A549 (cell line): ENCODE results near the gene TP73. TPM values are rescaled to one million over a fixed set of nuclear protein-coding genes. Genes with fewer than 3 reads are reported as not detected.

Source experiments
- ATAC-seq, 2 experiments: fragments of 200-7000 bp in 1 of 2; fragments of >200 bp in 1 of 2; cut with Nextera tagmentation in 1 of 2; cut with Tn5 transposase in 1 of 2; 3 replicates each; pipeline versions ENCODE4 v1.8.0 to v1.9.1; 2018 to 2020; ENCODE audit warnings: mild to moderate bottlenecking in 1 of 2, moderate library complexity in 1 of 2
- CTCF ChIA-PET: fragments of 300-600 bp; sonication (Branson Sonifier 250); formaldehyde crosslinking; extraction: SDS; loops from one replicate; lab custom pipeline; 2021; ENCODE audit warnings: antibody characterized with exemption, inconsistent platforms; lab: Yijun Ruan, JAX
- POLR2A ChIA-PET: fragments of 350-600 bp; formaldehyde crosslinking; extraction: SDS; loops from one replicate; lab custom pipeline; 2021; ENCODE audit warnings: antibody characterized with exemption, inconsistent platforms; lab: Yijun Ruan, JAX
- DNase-seq, 2 experiments: peaks; one replicate each; pipeline versions ENCODE4 v3.0.0 to v3.0.0-alpha.2; 2011 to 2016; ENCODE audit warnings: low read depth in 1 of 2, low spot score in 1 of 2
- FAIRE-seq: peaks from 2 replicates; lab custom pipeline; 2011; peaks lifted over from hg19 to GRCh38; lab: Jason Lieb, UNC
- H3K27ac ChIP-seq, 2 experiments: fragments of >200 bp; sonication (Bioruptor Twin); formaldehyde crosslinking; 3 replicates each; pipeline ENCODE4 v1.5.1; 2016 to 2017
- H3K4me1 ChIP-seq: fragments of >200 bp; sonication (Bioruptor Twin); formaldehyde crosslinking; 3 replicates; pipeline ENCODE4 v1.6.1; 2016
- H3K4me2 ChIP-seq: fragments of >200 bp; sonication (Bioruptor Twin); formaldehyde crosslinking; 3 replicates; pipeline ENCODE4 v1.6.1; 2016
- H3K4me3 ChIP-seq: fragments of >200 bp; sonication (Bioruptor Twin); formaldehyde crosslinking; 3 replicates; pipeline ENCODE4 v1.5.1; 2016
- H3K9me3 ChIP-seq: fragments of >200 bp; sonication (Bioruptor Twin); formaldehyde crosslinking; 3 replicates; pipeline ENCODE4 v1.6.1; 2016
- BHLHE40 ChIP-seq: IDR thresholded peaks from 2 replicates; pipeline ENCODE4 v1.6.1; 2012; ENCODE audit warnings: low read depth, low read length, inconsistent platforms
- CBX8 ChIP-seq: fragments of 200-600 bp; sonication (generic); IDR thresholded peaks from 2 replicates; pipeline ENCODE4 v1.6.1; 2016
- CEBPB ChIP-seq, 2 experiments: fragments of >200 bp in 1 of 2; sonication (Bioruptor Twin) in 1 of 2; formaldehyde crosslinking in 1 of 2; IDR thresholded peaks; 2 replicates each; pipeline ENCODE4 v1.6.1; 2012 to 2016
- CTCF ChIP-seq: fragments of >200 bp; sonication (Bioruptor Twin); formaldehyde crosslinking; IDR thresholded peaks from 3 replicates; pipeline ENCODE4 v1.5.1; 2016
- EHMT2 ChIP-seq: fragments of 200-600 bp; sonication (generic); IDR thresholded peaks from 2 replicates; pipeline ENCODE4 v1.6.1; 2016; ENCODE audit warnings: antibody characterized with exemption, low read depth, mild to moderate bottlenecking, moderate library complexity
- ELK1 ChIP-seq: fragments of 150-350 bp; IDR thresholded peaks from 2 replicates; pipeline ENCODE4 v1.6.1; 2014; ENCODE audit warnings: low read depth, mild to moderate bottlenecking, low read length
- EP300 ChIP-seq, 2 experiments: fragments of >200 bp; sonication (Bioruptor Twin); formaldehyde crosslinking; IDR thresholded peaks; 2 replicates in 1 of 2; 3 replicates in 1 of 2; pipeline ENCODE4 v1.6.1; 2016 to 2017
- FOSB ChIP-seq: fragments of 250-450 bp; sonication (Bioruptor Pico); IDR thresholded peaks from 2 replicates; pipeline ENCODE4 v1.5.0; 2020; ENCODE audit warnings: mild to moderate bottlenecking, moderate library complexity
- GATA3 ChIP-seq: IDR thresholded peaks from 2 replicates; pipeline ENCODE4 v1.6.1; 2012; ENCODE audit warnings: borderline replicate concordance
- HDAC2 ChIP-seq: fragments of 200-600 bp; sonication (generic); IDR thresholded peaks from 2 replicates; pipeline ENCODE4 v1.6.1; 2016
- HES2 ChIP-seq: fragments of >200 bp; sonication (Bioruptor Twin); formaldehyde crosslinking; IDR thresholded peaks from 2 replicates; pipeline ENCODE4 v1.6.1; 2016
- HOXB13 ChIP-seq: fragments of 250-450 bp; sonication (Bioruptor Pico); IDR thresholded peaks from 2 replicates; pipeline ENCODE4 v1.5.0; 2020; ENCODE audit warnings: low read depth, mild to moderate bottlenecking, moderate library complexity
- HOXB5 ChIP-seq: fragments of 250-450 bp; sonication (Bioruptor Pico); IDR thresholded peaks from 2 replicates; pipeline ENCODE4 v1.5.0; 2020; ENCODE audit warnings: mild to moderate bottlenecking, moderate library complexity
- KDM1A ChIP-seq: fragments of 200-600 bp; sonication (generic); IDR thresholded peaks from 2 replicates; pipeline ENCODE4 v1.6.1; 2016; ENCODE audit warnings: low read depth, mild to moderate bottlenecking
- KDM5A ChIP-seq: fragments of 200-600 bp; sonication (generic); IDR thresholded peaks from 2 replicates; pipeline ENCODE4 v1.6.1; 2016; ENCODE audit warnings: antibody characterized with exemption, mild to moderate bottlenecking
- MAZ ChIP-seq: fragments of 150-350 bp; IDR thresholded peaks from 2 replicates; pipeline ENCODE4 v1.6.1; 2014; ENCODE audit warnings: antibody characterized with exemption, low read depth, low read length, borderline replicate concordance
- MYC ChIP-seq: IDR thresholded peaks from 2 replicates; pipeline ENCODE4 v1.6.1; 2012; ENCODE audit warnings: mild to moderate bottlenecking, inconsistent platforms, low read length, improper control_type of control experiment, borderline replicate concordance
- NFE2L2 ChIP-seq: fragments of 150-350 bp; conservative IDR thresholded peaks from 2 replicates; pipeline ENCODE4 v1.6.1; 2014; ENCODE audit warnings: low read length
- NR3C1 ChIP-seq: fragments of >200 bp; sonication (Bioruptor Twin); formaldehyde crosslinking; IDR thresholded peaks from 3 replicates; pipeline ENCODE4 v1.6.1; 2017
- POLR2A ChIP-seq: IDR thresholded peaks from 2 replicates; pipeline ENCODE4 v1.6.1; 2012; ENCODE audit warnings: mild to moderate bottlenecking, low read length
- POLR2AphosphoS2 ChIP-seq: conservative IDR thresholded peaks from 2 replicates; pipeline ENCODE4 v1.6.1; 2012; ENCODE audit warnings: low read length, improper control_type of control experiment, inconsistent platforms
- RARB ChIP-seq: fragments of 250-450 bp; sonication (Bioruptor Pico); IDR thresholded peaks from 2 replicates; pipeline ENCODE4 v1.8.0; 2021; ENCODE audit warnings: mild to moderate bottlenecking, moderate library complexity
- RCOR1 ChIP-seq: fragments of 150-350 bp; IDR thresholded peaks from 2 replicates; pipeline ENCODE4 v1.6.1; 2014; ENCODE audit warnings: antibody characterized with exemption, low read length, low read depth
- SMC3 ChIP-seq: fragments of >200 bp; sonication (Bioruptor Twin); formaldehyde crosslinking; IDR thresholded peaks from 3 replicates; pipeline ENCODE4 v1.6.1; 2018; ENCODE audit warnings: inconsistent platforms
- SREBF2 ChIP-seq: fragments of 450-650 bp; IDR thresholded peaks from 2 replicates; pipeline ENCODE4 v1.6.1; 2014; ENCODE audit warnings: mild to moderate bottlenecking, moderate library complexity
- ZNF302 ChIP-seq: fragments of 250-450 bp; sonication (Bioruptor Pico); IDR thresholded peaks from 2 replicates; pipeline ENCODE4 v1.9.0; 2021; ENCODE audit warnings: inconsistent platforms, mild to moderate bottlenecking, moderate library complexity
- ZSCAN20 ChIP-seq: fragments of 250-450 bp; sonication (Bioruptor Pico); IDR thresholded peaks from 2 replicates; pipeline ENCODE4 v1.8.0; 2022; ENCODE audit warnings: mild to moderate bottlenecking, moderate library complexity
- WGBS: methylation state at CpG from one replicate; pipeline ENCODE4 v1.1.6; 2017; ENCODE audit errors: missing lambda C conversion rate; 5-methylcytosine and 5-hydroxymethylcytosine counted together
- polyA plus RNA-seq, 4 experiments: library from polyadenylated mRNA; depleted of rRNA in 3 of 4; stranded (reverse); fragments of >200 nt; fragmentation: RNase III in 1 of 4; extraction: RNeasy Plus Mini Kit Qiagen cat#74134 plus additional on column Dnase treatment in 1 of 4; gene quantifications; 2 replicates in 3 of 4; 3 replicates in 1 of 4; pipeline ENCODE4 v1.2.3, GENCODE V29; 2011 to 2017
- TF ChIP-seq, protein P1 (sequence below): fragments of >200 bp; sonication (Bioruptor Twin); formaldehyde crosslinking; IDR thresholded peaks from 3 replicates; pipeline ENCODE4 v1.6.1; 2016
- TF ChIP-seq, protein P2 (sequence below): IDR thresholded peaks from 2 replicates; pipeline ENCODE4 v1.6.1; 2012

Gene TP73
- polyA plus RNA-seq, 2 of the 4 experiments (the other 2 are of a cell fraction): 0.01 to 0.25 TPM

DNA sequence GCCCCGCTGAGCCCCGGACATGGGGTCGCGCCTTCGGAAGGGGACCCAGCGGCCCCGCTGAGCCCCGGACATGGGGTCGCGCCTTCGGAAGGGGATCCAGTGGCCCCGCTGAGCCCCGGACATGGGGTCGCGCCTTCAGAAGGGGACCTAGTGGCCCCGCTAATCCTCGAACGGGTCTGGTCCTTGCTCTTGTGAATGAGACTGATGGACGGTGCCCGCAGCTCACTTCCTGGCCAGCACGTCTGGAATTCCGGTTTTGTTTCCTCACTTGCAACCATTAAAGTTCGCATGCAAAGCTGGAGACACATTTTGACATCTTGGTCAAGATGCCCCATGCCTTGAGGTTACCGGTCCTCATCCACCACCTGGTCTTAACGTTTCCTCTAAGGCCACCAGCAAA, 8.0 kb upstream of the TP73 start (continued):
- no peak for TF ChIP-seq SMC3
- TF ChIP-seq CBX8: no peak
- TF ChIP-seq KDM1A: no peak
- TF ChIP-seq RARB (CRISPR knock-in tag): no peak
- no peak for TF ChIP-seq ZSCAN20
- TF ChIP-seq HES2: no peak
- no peak for TF ChIP-seq KDM5A

GRCh38 chr1:3645247-3645646, 7.1 kb upstream of the TP73 start:
- Histone ChIP-seq H3K4me3 (no peak overlapping the region), H3K9me3 (no peaks in the 10 kb centered on the region), H3K27ac (no peak overlapping the region), H3K4me1 (peaks cover 6% of the 10 kb centered on the region; the same call in 1 of the 3 replicates), H3K4me2 (no peak overlapping the region)
- WGBS: 96% methylated on average over 19 of the region's 43 CpGs
- TF ChIP-seq GATA3: no peak
- TF ChIP-seq HOXB13 (CRISPR knock-in tag): no peak
- no peak for TF ChIP-seq MYC
- ChIA-PET CTCF (interaction anchor here (1.2 kb wide), 2 partner anchors 79 to 192 kb away, joined by 3 read pairs; no protein-coding TSS in a partner anchor), POLR2A (no interaction called here)
- no peak for FAIRE-seq
- ATAC-seq: no peak
- DNase-seq: no peak

GRCh38 chr1:3645666-3646355, 6.5 kb upstream of the TP73 start:
- ATAC-seq: no peak
- POLR2A ChIA-PET: no interaction called here
- Histone ChIP-seq H3K4me3 (no peak overlapping the region), H3K27ac (no peak overlapping the region), H3K4me1 (peaks cover 6% of the 10 kb centered on the region; the same call in 1 of the 3 replicates), H3K9me3 (no peaks in the 10 kb centered on the region), H3K4me2 (no peak overlapping the region)
- 94% methylated on average over 27 of the region's 27 CpGs for WGBS
- CTCF ChIA-PET: interaction anchor here (1.0 to 1.2 kb wide), 3 partner anchors 31 to 193 kb away, joined by 3 read pairs; no protein-coding TSS in a partner anchor
- DNase-seq: no peak
- no peak for FAIRE-seq
- TF ChIP-seq, protein P1, sequence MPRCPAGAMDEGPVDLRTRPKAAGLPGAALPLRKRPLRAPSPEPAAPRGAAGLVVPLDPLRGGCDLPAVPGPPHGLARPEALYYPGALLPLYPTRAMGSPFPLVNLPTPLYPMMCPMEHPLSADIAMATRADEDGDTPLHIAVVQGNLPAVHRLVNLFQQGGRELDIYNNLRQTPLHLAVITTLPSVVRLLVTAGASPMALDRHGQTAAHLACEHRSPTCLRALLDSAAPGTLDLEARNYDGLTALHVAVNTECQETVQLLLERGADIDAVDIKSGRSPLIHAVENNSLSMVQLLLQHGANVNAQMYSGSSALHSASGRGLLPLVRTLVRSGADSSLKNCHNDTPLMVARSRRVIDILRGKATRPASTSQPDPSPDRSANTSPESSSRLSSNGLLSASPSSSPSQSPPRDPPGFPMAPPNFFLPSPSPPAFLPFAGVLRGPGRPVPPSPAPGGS: no peak
- no peak for TF ChIP-seq HDAC2
- no peak for TF ChIP-seq CBX8
- no peak for TF ChIP-seq BHLHE40
- no peak for TF ChIP-seq KDM1A
- TF ChIP-seq, protein P2, sequence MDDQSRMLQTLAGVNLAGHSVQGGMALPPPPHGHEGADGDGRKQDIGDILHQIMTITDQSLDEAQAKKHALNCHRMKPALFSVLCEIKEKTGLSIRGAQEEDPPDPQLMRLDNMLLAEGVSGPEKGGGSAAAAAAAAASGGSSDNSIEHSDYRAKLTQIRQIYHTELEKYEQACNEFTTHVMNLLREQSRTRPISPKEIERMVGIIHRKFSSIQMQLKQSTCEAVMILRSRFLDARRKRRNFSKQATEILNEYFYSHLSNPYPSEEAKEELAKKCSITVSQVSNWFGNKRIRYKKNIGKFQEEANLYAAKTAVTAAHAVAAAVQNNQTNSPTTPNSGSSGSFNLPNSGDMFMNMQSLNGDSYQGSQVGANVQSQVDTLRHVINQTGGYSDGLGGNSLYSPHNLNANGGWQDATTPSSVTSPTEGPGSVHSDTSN: no peak
- no peak for TF ChIP-seq RCOR1
- TF ChIP-seq CEBPB (IDR thresholded peaks at IDR 0.05): no peak
- no peak for TF ChIP-seq NR3C1
- no peak for TF ChIP-seq MAZ
- TF ChIP-seq POLR2A: no peak
- TF ChIP-seq GATA3: no peak

- Histone ChIP-seq H3K27ac (no peak overlapping the region), H3K4me3 (no peak overlapping the region), H3K4me1 (peaks cover 9% of the 10 kb centered on the region; the same call in 2 of the 3 replicates), H3K4me2 (no peak overlapping the region), H3K9me3 (no peaks in the 10 kb centered on the region)
- no peak for ATAC-seq
- POLR2A ChIA-PET: no interaction called here
- no peak for FAIRE-seq
- DNase-seq: no peak
- CTCF ChIA-PET: interaction anchor here (1.0 to 1.4 kb wide), 2 partner anchors 32 to 78 kb away, joined by 3 to 6 read pairs; no protein-coding TSS in a partner anchor
- WGBS: 85% methylated on average over 13 of the region's 20 CpGs
- no peak for TF ChIP-seq KDM5A
- TF ChIP-seq ZNF302 (CRISPR knock-in tag): no peak
- no peak for TF ChIP-seq RARB (CRISPR knock-in tag)
- no peak for TF ChIP-seq HOXB5 (CRISPR knock-in tag)
- no peak for TF ChIP-seq SMC3
- TF ChIP-seq MYC: no peak
- TF ChIP-seq FOSB (CRISPR knock-in tag): no peak
- TF ChIP-seq CTCF: no peak
- no peak for TF ChIP-seq EP300 (IDR thresholded peaks at IDR 0.05)
- no peak for TF ChIP-seq EHMT2
- TF ChIP-seq POLR2AphosphoS2: no peak
- TF ChIP-seq RCOR1: no peak
- TF ChIP-seq NFE2L2: no peak
- TF ChIP-seq BHLHE40: no peak
- TF ChIP-seq ELK1: no peak
- no peak for TF ChIP-seq SREBF2
Observed at GRCh38 chr1:3646596-3646995, 5.7 kb upstream of the TP73 start.
